GM18867 (cell line): ENCODE data around the gene PTPRC.
"Not testable (repeated sequence)": the region's sequence is repeated elsewhere in the genome, so short reads cannot be mapped to it uniquely, and the experiment has no call there.

Experiments used
- ATAC-seq: cut with Tn5 transposase; IDR thresholded peaks from one replicate; pipeline ENCODE4 v1.9.1; 2021; ENCODE audit warnings: mild to moderate bottlenecking, moderate library complexity; ENCODE audit not compliant: unreplicated experiment

Gene PTPRC, protein sequence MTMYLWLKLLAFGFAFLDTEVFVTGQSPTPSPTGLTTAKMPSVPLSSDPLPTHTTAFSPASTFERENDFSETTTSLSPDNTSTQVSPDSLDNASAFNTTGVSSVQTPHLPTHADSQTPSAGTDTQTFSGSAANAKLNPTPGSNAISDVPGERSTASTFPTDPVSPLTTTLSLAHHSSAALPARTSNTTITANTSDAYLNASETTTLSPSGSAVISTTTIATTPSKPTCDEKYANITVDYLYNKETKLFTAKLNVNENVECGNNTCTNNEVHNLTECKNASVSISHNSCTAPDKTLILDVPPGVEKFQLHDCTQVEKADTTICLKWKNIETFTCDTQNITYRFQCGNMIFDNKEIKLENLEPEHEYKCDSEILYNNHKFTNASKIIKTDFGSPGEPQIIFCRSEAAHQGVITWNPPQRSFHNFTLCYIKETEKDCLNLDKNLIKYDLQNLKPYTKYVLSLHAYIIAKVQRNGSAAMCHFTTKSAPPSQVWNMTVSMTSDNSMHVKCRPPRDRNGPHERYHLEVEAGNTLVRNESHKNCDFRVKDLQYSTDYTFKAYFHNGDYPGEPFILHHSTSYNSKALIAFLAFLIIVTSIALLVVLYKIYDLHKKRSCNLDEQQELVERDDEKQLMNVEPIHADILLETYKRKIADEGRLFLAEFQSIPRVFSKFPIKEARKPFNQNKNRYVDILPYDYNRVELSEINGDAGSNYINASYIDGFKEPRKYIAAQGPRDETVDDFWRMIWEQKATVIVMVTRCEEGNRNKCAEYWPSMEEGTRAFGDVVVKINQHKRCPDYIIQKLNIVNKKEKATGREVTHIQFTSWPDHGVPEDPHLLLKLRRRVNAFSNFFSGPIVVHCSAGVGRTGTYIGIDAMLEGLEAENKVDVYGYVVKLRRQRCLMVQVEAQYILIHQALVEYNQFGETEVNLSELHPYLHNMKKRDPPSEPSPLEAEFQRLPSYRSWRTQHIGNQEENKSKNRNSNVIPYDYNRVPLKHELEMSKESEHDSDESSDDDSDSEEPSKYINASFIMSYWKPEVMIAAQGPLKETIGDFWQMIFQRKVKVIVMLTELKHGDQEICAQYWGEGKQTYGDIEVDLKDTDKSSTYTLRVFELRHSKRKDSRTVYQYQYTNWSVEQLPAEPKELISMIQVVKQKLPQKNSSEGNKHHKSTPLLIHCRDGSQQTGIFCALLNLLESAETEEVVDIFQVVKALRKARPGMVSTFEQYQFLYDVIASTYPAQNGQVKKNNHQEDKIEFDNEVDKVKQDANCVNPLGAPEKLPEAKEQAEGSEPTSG (N-terminal part only)

DNA sequence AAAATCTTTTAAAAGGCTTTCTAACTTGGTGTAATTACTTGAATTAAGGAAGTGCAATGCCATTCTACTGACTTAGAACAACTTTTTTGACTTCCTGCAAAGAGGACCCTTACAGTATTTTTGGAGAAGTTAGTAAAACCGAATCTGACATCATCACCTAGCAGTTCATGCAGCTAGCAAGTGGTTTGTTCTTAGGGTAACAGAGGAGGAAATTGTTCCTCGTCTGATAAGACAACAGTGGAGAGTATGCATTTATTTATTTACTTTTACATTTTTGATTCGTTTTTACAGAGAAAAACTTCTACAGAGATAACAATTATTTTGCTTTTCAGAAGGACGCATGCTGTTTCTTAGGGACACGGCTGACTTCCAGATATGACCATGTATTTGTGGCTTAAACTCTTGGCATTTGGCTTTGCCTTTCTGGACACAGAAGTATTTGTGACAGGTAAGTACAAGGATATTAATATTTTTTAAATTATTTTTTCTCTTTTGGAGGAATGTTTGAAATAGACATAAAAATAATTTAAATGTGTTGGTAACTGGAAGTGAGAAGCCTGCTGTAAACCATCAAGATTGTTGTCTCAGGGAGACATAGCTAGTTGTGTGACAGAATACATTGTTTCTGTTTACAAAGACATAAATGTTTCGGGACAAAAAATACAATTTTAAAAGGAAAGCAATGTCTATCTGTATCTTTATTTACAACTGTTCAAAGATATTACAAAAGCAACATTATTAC, at the start of gene PTPRC:
Gene PTPRC (plus strand): TSS at position 147 of the 742 bp plus-strand sequence. CDS start 229 bp downstream, at position 376.
- peak; percentile 85 for ATAC-seq

DNA sequence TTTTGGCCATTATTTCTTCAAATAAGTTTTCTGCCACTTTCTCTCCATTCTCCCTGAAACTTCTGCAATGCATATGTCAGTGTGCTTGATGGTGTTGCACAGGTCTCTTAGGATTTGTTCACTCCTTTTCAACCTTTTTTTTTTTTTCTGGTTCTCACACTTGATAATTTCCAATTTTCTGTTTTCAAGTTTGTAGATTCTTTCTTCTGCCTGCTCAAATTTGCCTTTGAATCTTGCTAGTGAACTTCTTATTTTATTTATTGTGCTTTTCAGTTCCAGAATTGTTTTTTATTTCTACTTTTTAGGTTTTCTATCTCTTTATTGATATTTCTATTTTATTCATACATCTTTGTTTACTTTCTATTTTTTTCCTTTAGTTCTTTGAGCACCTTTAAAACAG, 48.4 kb upstream of the PTPRC start:
- ATAC-seq: no peak

DNA sequence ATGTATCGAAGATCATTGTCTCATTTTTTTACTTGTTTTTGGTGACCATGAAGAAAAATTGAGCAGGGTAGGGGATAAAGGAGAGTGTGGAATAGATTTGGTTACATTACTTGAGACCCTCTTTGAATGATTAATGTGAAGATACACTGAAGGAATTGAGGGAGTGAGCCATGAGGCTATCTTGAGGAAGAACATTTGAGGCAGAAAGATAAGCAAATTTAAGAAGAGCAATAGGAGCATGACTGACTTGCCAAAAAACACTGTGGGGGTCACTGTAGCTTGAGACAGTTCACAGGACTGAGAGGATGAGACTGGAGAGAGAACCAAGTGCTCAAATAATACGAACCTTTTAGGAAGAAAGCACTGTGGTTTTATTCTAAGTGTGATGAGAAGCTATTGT, 43.1 kb upstream of the PTPRC start:
- no peak for ATAC-seq

DNA sequence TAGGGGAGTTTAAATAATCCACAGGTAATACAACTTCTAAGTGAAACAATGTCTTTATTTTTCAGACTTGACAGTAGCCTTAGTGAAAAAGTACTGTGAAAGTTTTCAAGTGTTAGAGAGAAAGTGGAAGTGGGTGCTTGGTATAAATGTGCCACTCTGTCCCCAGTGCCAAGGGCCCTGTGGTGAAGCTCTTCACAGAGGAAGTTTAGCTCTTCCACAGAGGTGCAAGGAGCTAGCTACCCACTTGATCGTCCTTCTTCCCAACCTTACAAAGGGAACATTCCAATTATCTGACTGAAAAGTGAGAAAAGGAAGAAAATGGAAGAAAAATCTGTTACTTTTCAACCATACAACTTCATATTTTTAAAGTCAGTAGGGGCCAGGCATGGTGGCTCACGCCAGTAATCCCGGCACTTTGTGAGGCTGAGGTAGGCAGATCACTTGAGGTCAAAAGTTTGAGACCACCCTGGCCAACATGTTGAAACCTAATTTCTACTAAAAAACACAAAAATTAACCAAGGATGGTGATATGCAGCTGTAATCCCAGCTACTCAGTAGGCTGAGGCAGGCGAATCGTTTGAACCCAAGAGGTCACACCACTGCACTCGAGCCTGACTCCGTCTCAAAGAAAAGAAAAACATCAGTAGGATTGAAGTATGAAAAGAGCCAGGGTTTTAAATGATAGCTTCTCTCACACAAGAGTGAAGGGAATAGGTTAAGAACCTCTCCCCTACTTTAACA, 41.0 kb upstream of the PTPRC start:
- peak; percentile 55 for ATAC-seq

DNA sequence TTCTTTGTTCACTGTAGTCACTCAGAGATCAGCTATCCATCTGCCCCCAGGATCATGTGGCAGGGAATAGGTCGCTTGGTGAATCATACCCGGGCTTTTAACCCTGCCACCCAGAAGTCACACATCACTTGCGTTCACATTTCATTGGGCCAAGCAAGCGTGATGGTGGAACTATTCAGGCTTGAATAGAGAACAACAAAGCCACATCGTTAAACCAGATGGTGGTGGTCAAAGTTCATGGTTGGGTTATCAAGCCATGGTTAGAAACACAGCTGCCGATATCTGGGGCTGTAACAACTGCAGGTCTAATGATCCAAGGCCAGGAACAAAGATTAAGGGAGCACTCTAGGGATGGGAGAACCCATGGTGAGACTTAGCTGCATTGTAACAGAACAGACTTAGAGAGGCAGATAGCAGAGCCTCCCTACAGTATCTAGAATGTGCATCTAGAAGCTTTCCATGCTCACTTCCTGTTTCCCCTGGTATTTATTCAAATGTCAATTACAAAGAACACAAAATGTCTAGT, 40.0 kb upstream of the PTPRC start:
- peak; percentile 81 for ATAC-seq

DNA sequence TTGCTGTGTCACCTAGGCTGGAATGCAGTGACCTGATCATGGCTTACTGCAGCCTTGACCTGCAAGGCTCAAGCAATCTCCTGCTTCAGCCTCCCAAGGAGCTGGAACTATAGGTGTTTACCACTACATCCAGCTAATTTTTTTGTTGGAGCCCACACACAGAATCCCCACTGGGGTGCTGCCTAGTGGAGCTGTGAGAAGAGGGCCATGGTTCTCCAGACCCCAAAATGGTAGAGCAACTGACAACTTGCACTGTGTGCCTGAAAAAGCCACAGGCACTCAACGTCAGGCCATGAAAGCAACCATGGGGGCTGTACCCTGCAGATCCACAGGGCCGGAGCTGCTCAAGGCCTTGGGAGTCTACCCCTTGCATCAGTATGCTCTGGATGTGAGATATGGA, 39.1 kb upstream of the PTPRC start:
- no peak for ATAC-seq

DNA sequence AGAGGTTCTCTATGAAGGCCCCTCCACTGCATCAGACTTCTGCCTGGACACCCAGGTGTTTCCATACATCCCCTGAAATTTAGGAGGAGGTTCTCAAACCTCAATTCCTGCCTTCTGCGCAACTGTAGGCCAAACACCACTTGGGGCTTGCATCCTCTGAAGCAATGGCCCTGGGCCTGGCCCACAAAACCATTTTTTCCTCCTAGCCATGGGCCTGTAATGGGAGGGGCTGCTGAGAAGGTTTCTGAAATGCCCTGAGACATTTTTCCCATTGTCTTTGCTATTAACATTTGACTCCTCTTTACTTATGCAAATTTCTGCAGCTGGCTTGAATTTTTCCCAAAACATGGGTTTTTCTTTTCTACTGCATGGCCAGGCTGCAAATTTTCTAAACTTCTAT, 37.9 kb upstream of the PTPRC start:
- no peak for ATAC-seq

DNA sequence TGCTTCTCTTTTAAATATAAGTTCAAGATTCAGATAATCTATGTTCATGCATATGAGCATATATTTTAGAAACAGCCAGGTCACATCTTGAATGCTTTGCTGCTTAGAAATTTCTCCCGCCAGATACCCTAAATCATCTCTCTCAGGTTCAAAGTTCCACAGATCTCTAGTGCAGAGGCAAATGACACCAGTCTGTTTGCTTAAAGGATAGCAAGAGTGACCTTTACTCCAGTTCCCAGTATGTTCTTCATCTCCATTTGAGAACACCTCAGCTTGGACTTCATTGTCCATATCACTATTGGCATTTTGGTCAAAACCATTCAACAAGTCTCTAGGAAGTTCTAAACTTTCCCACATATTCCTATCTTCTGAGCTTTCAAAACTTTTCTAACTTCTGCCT, 37.5 kb upstream of the PTPRC start:
- not testable (repeated sequence) for ATAC-seq

DNA sequence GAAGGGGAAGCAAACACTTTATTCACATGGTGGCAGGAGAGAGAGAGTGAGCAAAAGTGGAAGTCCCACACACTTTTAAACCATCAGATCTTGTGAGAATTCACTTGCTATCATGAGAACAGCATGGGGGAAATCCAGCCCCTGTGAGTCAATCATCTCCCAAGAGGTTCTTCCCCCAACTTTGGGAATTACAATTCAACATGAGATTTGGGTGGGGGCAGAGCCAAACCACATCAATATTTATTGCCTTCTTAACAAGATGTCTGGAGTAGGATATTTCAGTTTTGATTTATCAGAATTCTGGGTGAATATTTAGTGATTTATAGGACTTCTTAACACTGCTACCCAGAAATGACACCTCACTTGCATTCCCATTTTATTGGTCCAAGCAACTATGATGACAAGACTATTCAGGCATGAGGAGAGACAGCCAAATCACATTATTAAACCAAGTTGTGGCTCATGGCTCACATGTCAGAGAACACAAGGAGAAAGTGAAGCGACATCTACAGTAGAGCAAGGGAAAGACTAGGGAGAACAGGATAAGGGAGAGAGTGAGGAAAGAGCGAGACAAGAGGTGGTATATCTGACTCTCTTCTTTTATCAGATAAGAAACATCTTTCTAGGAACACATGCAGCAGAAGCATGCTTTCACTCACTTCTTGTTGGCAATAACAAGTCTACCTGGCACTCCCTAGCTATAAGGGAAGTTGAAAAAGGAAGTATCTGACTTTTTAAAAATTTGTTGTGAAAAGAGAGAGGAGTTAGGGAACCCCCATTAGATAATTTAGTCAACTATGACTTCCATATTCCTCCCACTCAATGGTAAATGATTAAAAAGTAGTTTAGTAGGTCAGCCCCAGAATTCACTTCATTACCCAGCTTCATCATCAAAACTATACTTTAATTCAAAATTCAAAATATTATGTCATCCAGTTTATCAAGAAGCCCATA, 36.6 kb upstream of the PTPRC start:
- ATAC-seq: no peak

DNA sequence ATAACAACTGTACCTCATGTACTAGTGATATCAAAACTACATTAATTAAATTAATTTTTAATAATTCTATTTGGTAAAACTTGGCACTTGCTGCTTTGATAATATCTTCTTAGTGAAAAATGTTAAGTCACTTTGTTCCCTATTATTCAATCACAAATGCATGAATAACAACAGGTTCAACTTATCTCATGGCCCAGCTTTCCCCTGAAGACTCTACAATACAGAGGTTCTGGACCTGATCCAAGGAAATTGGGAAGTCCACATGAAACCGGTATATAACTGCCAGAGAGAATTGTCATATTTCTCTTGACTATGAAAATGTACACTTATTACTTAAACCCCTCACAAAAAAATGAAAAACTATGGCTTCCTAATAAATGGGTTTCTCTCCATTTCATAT, 33.9 kb upstream of the PTPRC start:
- no peak for ATAC-seq

DNA sequence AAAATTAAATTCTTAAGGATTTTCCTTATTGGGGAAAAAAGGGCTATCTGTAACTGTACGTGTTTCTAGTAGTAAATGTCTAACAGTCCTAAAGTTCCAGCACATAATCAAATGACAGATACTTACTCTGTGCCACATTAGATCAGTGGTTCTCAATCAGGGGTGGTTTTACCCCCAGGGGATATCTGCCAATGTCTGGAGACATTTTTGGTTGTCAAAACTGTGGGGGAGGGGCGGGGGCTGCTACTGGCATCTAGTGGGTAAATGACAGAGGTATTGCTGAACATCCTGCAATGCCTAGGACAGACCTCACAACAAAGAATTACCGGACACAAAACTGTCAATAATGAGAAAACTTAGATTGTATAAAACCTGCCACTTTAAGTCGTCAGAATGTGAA, 33.4 kb upstream of the PTPRC start:
- no peak for ATAC-seq

DNA sequence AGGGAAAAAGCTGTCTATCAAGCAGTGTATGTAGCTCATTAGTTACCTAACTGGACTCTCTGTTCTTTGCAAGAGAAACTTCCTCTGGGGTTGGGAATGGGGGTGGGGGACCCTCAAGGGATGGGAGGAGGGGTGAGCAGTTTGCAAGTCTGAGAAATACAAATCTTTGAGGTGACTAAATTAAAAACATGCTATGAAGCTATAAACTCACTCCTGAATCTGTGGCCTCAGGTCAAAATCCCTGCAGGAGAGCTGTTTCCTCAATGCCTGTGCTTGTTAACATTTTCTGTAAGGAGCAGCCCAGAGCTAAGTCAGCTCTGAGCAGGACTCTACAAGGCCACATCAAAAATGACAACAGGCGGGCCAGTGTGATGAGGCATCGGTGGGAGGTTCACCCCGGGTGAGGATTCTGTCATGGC, 32.8 kb upstream of the PTPRC start:
- no peak for ATAC-seq

DNA sequence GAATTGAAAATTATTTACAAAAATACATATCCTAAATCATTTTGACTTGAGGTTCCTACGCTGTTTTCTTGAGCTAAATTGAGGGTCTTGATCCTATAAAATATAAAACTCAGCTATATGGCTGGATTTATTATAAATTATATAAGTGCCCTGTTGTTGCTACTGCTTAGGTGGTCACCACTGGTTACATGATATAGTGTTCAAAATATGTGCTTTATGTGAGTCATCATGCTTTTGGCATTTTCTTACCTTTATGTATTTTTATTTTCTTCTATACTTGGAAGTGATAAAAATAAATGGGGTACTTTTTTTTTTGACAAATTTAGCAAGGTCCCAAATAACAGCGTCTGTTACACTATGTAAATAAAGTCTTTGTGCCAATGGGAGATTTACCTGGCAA, 31.1 kb upstream of the PTPRC start:
- no peak for ATAC-seq

DNA sequence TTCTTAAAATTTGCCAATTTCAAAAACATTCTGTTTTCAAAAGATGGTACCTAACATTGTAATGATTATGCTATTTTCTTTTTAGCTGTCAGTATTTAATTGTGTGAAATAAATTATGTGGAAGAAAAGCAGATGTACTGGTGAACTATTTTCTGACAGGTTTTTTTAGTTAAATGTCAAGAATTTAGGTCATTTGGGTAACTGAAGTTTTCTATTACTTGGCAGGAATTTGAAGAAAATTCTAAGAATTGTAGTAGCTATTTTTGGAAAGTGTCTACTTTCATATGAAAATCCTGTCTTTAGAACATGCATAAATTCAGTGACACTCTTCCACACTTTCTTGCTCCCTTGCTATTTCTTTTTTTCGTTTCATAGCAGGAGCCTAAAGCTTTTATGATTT, 28.5 kb upstream of the PTPRC start:
- ATAC-seq: no peak

DNA sequence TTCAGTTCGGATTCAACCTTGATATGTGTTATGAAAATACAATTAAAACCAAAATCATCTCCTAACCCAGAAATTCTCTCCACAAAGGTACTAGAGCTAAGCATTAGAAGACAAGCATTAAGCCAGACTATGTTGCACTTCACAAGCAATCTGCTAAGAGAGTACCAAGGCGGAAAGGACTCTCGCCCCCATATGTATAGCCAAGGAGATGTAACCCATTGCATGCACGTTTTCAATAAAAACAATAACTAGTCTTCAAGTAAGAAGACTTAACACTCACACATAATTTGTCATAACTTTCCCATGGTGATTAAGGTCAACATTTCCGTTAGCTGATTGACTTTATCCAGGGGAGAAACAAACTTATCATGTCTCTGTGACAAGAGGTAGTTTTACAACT, 27.6 kb upstream of the PTPRC start:
- ATAC-seq: no peak

DNA sequence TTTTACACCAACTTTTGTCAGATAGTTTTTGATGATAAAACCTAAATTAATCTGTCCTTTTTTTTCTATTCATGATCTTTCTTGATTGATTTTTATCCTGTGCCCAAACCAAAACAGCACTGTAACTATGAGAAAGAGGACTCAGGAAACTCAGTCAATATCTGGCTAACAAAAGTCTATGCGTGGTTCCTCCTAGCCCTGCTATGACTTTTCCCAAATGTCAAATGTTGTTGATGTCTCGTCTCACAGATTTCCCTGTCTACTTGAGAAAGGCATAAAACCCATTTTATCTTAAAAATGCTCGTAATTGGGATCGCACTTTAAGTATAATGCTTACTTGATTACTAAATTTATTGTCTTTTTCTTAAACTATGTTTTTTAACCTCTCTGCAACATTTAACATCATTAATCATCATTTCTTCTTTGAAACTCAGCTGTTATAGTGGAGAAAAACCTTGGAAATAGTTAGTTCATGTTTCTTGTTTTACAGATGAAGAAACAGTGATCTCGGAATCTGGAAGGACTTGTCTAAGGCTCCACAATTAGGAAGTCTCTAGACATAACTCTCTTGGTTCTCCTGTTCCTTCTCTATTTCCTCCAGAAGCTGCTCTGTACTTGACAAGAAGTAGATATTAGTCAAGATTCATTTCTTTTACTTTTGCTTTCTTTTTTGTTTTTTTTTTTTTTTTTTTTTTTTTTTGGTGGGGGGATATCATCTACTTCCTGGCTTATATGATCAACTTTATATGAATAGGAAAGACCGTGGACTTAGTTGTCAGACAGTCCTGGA, 26.2 kb upstream of the PTPRC start:
- no peak for ATAC-seq

DNA sequence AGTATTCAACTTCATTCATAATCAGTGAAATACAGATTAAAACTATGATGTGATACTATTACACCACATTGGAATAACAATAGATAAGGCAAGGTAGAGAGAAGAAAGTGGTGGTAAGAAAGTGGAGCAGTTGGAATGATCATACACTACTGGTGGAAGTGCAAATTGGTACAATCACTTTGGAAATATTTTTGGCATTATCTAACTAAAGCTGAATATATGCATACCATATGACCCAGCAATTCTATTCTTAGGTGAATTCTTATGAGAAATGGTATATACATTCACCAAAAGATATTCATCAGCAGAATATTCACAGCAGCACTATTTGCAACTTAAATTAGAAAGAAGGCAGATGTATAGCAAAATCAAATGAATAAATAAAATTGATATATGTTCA, 21.4 kb upstream of the PTPRC start:
- ATAC-seq: no peak
